ENCODE measurements around the gene NUDT19.

- no peak for TF ChIP-seq CTCF (conservative IDR thresholded peaks at IDR 0.05)
- no peak for TF ChIP-seq EZH2 (IDR thresholded peaks at IDR 0.05; ENCODE audit: low read depth)
Observed at GRCh38 chr19:32682317-32682716, 9.3 kb upstream of the NUDT19 start.
